GM21447 (cell line): ENCODE results near the gene CD226.
"Not testable (repeated sequence)": the region's sequence is repeated elsewhere in the genome, so short reads cannot be mapped to it uniquely, and the experiment has no call there.

ENCODE experiments used
- ATAC-seq: cut with Tn5 transposase; IDR thresholded peaks from one replicate; pipeline ENCODE4 v1.9.1; 2021; ENCODE audit not compliant: unreplicated experiment

Gene CD226

DNA sequence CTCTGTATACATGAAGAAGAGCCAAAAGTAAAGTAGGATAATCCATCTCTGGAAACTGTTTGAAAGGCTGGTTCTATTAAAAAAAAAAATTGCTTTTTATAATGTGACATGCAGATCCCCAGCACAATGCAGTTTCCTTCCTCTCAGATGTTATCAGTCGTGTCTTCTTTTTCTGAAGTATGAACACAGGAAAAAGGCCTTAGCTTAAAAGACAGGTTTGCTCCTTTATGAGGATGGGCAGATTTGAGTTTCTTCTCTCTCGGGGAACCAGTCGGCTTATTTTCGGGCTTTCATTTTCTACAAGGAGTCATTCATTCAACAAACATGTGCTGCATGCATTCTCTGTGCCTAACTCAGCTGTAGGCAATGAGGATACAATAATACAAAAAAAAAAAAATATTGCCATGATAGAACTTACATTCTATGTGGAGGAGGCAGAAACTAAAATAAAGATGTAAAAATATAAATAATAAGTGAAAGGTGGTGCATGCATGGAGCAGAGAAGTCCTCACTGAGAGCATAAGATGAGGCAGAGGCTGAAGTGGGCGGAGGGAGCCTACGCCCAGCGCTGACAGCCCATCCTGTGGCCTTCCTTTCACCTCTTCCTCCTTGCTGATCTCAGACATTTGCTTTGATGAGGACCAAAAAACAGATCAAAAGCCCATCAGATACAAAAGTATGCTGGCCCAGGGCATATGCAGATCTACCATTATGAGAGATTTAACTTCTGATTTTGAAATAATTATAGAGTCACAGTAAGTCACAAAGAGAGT is at the start of gene CD226:
Gene CD226, minus strand, starts transcription at position 513 of the 773 bp plus-strand sequence. Its CDS starts 467 bp downstream, at position 46.
- peak; percentile 39 for ATAC-seq

GRCh38 chr18:69996951-69997798 is 49.5 kb upstream of the CD226 start:
- no peak for ATAC-seq

GRCh38 chr18:69996417-69996816 is 48.7 kb upstream of the CD226 start:
- no peak for ATAC-seq

- ATAC-seq = no peak
Observed at GRCh38 chr18:69995774-69996173, 48.1 kb upstream of the CD226 start.

- ATAC-seq = no peak
Observed at GRCh38 chr18:69992776-69993175, 45.1 kb upstream of the CD226 start.

- ATAC-seq = no peak
Observed at GRCh38 chr18:69987870-69988269, 40.2 kb upstream of the CD226 start.

DNA sequence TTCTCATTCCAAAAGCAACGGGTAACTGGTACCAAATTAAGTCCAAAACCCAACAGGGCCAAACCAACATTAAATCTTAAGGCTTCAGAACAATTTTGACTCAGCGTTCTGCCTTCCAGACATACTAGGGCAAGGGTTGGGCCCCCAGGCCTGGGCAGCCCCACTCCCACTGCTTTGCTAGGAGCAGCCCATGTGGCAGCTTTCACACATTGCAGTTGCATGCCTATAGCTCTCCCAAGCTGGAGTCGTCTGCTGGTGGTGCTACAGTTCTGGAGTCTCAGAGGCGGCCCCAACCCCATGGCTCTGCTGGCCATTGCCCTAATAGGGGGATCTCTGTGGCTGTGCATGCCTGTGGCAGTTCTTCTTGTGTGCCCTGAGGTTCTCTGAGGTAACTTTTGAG is 37.6 kb upstream of the CD226 start:
- no peak for ATAC-seq

- no peak for ATAC-seq
Observed at GRCh38 chr18:69982417-69982816, 34.7 kb upstream of the CD226 start.

GRCh38 chr18:69981948-69982347 is 34.3 kb upstream of the CD226 start:
- peak; percentile 47 for ATAC-seq

DNA sequence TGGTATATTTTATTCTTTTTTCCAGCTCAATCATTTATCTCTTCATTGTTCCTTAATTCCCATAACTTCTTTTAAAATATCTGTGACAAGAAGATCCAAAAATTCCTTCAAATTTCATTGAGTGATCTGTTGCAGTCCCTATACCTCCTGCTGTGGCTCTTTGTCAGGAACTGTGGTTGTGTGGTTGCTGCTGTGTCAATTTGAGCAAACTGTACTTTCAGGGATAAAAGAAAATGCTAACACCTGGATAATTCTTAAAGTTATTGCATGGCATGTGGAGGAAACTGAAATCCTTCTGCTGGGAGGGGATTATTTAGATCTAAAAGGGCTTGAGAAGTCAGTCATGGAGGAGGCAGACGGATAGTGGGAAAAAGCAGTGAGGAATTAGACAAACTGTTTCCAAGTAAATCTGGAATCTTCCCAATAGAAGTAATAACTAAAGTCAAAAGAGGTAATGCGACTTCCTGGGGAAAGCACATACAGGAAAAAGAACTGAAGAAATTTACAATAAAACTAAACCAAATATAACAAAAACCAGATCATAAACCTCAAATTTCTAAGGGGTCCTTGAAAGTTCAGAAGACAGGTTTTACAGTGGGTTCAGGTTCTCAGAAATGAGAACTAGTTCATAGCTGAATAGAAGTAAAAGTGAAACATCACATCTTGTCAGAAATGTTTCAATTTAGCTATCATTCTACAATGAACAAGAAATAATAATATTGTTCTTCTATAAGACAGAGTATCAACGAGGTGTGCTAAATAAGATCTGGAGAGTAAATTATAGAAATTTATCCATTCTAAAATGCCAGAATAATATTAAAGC is 33.5 kb upstream of the CD226 start:
- no peak for ATAC-seq

GRCh38 chr18:69980509-69980908 is 32.8 kb upstream of the CD226 start:
- no peak for ATAC-seq

DNA sequence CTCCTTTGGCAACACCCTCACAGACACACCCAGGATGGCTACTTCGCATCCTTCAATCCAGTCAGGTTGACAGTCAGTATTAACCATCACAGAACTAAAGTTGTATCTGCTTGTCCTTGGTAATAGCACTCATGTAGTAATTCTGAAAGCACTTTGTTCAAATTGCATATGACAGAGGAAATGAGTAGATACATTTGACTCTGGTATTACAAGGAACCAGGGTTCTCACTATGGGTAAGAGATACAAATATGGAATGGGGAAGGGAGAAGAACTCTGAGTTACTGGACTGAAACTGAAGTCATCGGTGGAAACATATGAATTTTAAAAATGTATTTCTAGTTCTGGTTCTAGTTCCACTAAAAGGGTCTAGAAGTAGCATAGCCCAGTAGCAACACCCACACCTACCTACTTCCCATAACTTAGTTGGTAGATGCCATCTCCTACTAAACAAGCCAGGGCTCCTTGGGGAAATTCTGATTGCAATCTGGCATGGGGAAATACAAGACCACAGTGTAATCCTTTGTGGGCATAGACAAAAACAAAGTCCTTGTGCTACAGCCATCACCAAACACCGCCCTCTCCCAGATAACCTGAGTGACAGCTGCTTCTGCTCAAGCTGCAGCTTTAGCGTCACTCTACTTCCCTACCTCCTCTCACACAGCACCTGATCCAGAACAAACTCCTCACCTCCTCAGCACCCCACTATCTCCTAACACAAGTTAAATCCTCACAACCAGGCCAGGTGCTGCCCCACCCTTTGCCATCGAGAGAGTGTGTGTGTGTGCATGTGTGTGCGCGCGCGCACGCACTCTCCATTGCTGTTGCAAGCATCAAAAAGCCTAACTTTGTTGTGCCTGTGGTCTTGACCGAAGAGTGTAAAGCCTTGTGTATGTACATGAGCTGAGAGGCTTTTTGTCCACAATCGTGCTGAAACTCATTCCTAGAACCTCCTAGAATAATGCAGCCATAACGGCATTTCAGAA is 31.4 kb upstream of the CD226 start:
- ATAC-seq = peak; percentile 68

GRCh38 chr18:69975294-69975693 is 27.6 kb upstream of the CD226 start:
- ATAC-seq = not testable (repeated sequence)

DNA sequence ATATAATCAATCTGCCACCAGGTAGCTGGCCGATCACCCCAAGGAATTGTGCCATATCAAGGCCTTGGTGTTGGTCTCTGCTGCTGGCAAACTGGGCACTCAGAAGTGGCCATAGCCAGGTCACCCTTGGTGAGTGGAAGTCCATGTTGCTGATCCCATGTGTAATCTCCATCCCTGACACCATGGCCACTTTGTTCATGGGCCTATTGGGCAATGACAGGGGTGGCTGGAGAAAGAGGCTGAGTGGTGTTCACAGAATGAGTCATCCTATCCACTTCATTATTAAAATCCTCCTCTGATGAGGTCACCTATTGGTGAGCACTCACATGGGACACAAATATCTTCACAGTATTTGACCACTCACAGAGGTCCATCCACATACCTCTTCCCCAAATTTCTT is 26.7 kb upstream of the CD226 start:
- ATAC-seq = no peak

DNA sequence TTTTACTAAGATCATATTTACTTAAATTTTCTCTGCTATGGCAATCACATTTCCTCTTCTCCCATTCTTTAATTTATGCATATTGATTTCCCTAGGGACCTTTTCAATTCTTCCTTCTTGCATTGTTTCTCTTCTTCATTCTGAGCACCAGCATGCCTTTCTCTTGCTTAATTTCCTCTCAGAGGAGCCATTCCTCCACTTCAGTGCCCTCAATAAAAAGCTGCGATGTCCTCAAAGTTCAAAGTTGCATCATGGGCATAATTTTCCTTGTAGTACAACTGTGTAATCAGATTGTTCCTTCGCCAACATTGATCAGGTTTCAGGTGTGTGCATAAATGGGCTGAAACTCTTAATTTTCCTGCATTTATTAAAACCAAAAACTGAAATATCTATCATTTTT is 21.8 kb upstream of the CD226 start:
- no peak for ATAC-seq

DNA sequence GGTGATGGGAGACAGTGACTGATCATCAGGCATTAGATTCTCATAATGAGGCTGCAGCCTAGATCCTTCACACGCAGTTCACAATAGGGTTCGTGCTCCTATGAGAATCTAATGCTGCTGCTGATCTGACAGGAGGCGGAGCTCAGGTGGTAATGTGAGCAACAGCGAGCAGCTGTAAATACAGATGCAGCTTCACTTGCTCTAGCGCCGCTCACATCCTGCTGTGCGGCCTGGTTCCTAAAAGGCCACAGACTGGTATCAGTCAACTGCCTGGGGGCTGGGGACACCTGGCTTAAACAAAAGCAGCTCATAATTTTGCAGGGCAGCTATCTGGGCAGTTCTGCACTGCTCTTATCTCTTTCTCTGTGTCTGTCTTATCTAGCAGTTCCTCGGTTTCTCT is 20.4 kb upstream of the CD226 start:
- peak; percentile 95 for ATAC-seq

- ATAC-seq = no peak
Observed at GRCh38 chr18:69963196-69963595, 15.5 kb upstream of the CD226 start.

GRCh38 chr18:69961718-69962117 is 14.0 kb upstream of the CD226 start:
- ATAC-seq = no peak

DNA sequence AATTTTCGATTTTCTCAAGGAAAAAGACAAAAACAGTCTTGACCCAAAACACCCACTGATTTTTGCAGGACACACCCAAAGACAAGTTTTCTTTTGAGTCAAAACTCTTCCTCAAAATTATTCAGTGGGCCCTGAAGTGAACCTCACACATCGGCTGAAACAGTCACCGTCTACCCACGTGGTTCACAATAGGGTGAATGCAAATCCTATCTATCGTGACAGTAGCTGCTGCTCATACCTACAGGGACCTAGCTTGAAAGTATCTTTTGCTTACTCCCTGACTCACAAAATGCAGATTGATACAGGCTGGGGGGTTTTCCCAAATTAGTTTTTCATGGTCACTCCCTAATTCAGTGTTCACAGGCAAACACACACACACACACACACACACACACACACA is 10.7 kb upstream of the CD226 start:
- ATAC-seq = peak; percentile 36

GRCh38 chr18:69957747-69958146 is 10.1 kb upstream of the CD226 start:
- ATAC-seq = no peak
